A673 (cell line): ENCODE results near the gene FHDC1.

Experiments
- CTCF ChIP-seq: fragments of 300-800, 200-600 bp; sonication (generic); conservative IDR thresholded peaks from 2 replicates; pipeline ENCODE4 v1.5.1; 2017; ENCODE audit warnings: low read depth, mild to moderate bottlenecking, antibody characterized with exemption, low read length, moderate library complexity, mixed read lengths
- EZH2 ChIP-seq: fragments of 200-600 bp; sonication (generic); IDR thresholded peaks from 2 replicates; pipeline ENCODE4 v1.6.1; 2017; ENCODE audit warnings: borderline replicate concordance, low read depth, mild to moderate bottlenecking, mixed read lengths, antibody characterized with exemption, low read length; ENCODE audit not compliant: poor library complexity, severe bottlenecking

- TF ChIP-seq CTCF = no peak
- TF ChIP-seq EZH2 = no peak
Measured at GRCh38 chr4:153025406-153025805, 89.3 kb downstream of the FHDC1 start.
